Thyroid gland (tissue), 4 donors: ENCODE data around the gene ANO7.

Experiments
- POLR2A ChIP-seq, 2 donors: fragments of 450-650 bp; IDR thresholded peaks; one replicate each; pipeline ENCODE4 v1.6.1; 2017; ENCODE audit warnings: antibody characterized with exemption in 2 of 2, mild to moderate bottlenecking in 2 of 2, moderate library complexity in 1 of 2
- TF ChIP-seq, protein P1 (sequence below), 6 experiments: fragments of 200-600 bp in 3 of 6; fragments of 450-650 bp in 3 of 6; sonication (generic) in 3 of 6; IDR thresholded peaks; one replicate each; pipeline ENCODE4 v1.5.1; 2016 to 2019; ENCODE audit warnings: antibody characterized with exemption in 6 of 6, mild to moderate bottlenecking in 2 of 6, inconsistent platforms in 1 of 6, moderate library complexity in 1 of 6

DNA sequence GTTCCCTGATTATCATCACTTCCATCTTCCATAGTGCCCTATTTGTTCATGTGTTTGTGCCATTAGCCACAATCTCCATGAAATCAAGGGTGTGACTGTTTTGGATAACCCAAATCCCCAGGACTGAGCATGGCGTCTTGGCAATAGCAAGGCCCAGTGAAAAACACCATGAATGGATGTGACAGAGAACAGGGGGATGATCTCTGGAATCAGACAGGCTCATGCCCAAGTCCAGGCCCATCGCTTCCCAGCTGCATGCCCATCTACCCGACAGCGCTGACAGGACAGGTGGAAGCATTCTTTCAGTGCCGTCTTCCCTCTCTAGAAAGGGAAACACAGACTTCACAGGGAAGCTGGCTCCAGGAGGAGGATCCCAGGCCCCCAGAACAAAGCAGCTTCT lies 77.0 kb downstream of the ANO7 start:
- TF ChIP-seq, protein P1, sequence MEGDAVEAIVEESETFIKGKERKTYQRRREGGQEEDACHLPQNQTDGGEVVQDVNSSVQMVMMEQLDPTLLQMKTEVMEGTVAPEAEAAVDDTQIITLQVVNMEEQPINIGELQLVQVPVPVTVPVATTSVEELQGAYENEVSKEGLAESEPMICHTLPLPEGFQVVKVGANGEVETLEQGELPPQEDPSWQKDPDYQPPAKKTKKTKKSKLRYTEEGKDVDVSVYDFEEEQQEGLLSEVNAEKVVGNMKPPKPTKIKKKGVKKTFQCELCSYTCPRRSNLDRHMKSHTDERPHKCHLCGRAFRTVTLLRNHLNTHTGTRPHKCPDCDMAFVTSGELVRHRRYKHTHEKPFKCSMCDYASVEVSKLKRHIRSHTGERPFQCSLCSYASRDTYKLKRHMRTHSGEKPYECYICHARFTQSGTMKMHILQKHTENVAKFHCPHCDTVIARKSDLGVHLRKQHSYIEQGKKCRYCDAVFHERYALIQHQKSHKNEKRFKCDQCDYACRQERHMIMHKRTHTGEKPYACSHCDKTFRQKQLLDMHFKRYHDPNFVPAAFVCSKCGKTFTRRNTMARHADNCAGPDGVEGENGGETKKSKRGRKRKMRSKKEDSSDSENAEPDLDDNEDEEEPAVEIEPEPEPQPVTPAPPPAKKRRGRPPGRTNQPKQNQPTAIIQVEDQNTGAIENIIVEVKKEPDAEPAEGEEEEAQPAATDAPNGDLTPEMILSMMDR (IDR thresholded peaks at IDR 0.05), result no peak
- TF ChIP-seq POLR2A (IDR thresholded peaks at IDR 0.05), result no peak
